ENCODE measurements around the gene NLGN2. TPM values are rescaled to one million over a fixed set of nuclear protein-coding genes. Genes with fewer than 3 reads are reported as not detected.

Gene NLGN2
- total RNA-seq, 6 experiments from 2014 or later: 1.3 to 5.3 (median 3.0) TPM

- Histone ChIP-seq H3K4me3 (no peak overlapping the region), H3K36me3 (no peaks in the 10 kb centered on the region), H3K4me1 (peaks cover 0 to 21% (median 7%) of the 10 kb centered on the region in 4 donors), H3K9me3 (no peaks in the 10 kb centered on the region), H3K27ac (no peak overlapping the region), H3K27me3 (no peaks in the 10 kb centered on the region)
- ATAC-seq (no peak), DNase-seq (no peak)
- WGBS (ENCODE audit: insufficient coverage, low coverage, low lambda C conversion rate, missing lambda C conversion rate): 100% methylated on average over 2 of the region's 11 CpGs
- no peak for TF ChIP-seq POLR2A (IDR thresholded peaks at IDR 0.05)
- no peak for TF ChIP-seq CTCF (IDR thresholded peaks at IDR 0.05)
- intact Hi-C loops (cut with DNase I): no loop called here
Measured at GRCh38 chr17:7432296-7432695, 24.7 kb downstream of the NLGN2 start.

GRCh38 chr17:7435676-7436555, 28.3 kb downstream of the NLGN2 start:
- intact Hi-C loops (cut with DNase I): loop anchor here in 1 of 2 donors (5.0 kb wide), 1 partner anchor 79 kb away; the partner anchor contains the start of gene TMEM95

GRCh38 chr17:7436556-7437368, 29.1 kb downstream of the NLGN2 start:
- TF ChIP-seq POLR2A (IDR thresholded peaks at IDR 0.05) (peak; percentile 57), CTCF (IDR thresholded peaks at IDR 0.05) (peak; percentile 90 to 97 (median 92))
- 12% methylated on average over 35 of the region's 92 CpGs for WGBS (ENCODE audit: insufficient coverage, low coverage, low lambda C conversion rate, missing lambda C conversion rate)
- ATAC-seq (peak; percentile 69 to 86 (median 80)), DNase-seq (peak; percentile 88 to 91 (median 89))
- intact Hi-C loops (cut with DNase I): loop anchor here in 1 of 2 donors (5.0 kb wide), 1 partner anchor 79 kb away; the partner anchor contains the start of gene TMEM95
- Histone ChIP-seq H3K27me3 (no peaks in the 10 kb centered on the region), H3K9me3 (no peaks in the 10 kb centered on the region), H3K36me3 (no peaks in the 10 kb centered on the region), H3K4me3 (peak overlapping the region; percentile 44 to 59 (median 45)), H3K27ac (peak overlapping the region; percentile 48 to 65 (median 53)), H3K4me1 (peaks cover 0 to 42% (median 12%) of the 10 kb centered on the region in 4 donors)

More at GRCh38 chr17:7435676-7436555, 28.3 kb downstream of the NLGN2 start:
- DNase-seq (peak in 2 of 3 donors; percentile 58 to 67), ATAC-seq (peak in 3 of 4 donors; percentile 1 to 6 (median 2))
- H3K27me3 ChIP-seq: no peaks in the 10 kb centered on the region
- peak overlapping the region; percentile 44 to 63 (median 59) for H3K4me3 ChIP-seq
- peak overlapping the region; percentile 17 to 65 (median 46) for H3K27ac ChIP-seq
- TF ChIP-seq POLR2A (IDR thresholded peaks at IDR 0.05): peak; percentile 9
- no peak for TF ChIP-seq CTCF (IDR thresholded peaks at IDR 0.05)
- H3K9me3 ChIP-seq: no peaks in the 10 kb centered on the region
- WGBS (ENCODE audit: insufficient coverage, low coverage, low lambda C conversion rate, missing lambda C conversion rate): 12% methylated on average over 23 of the region's 49 CpGs
- H3K4me1 ChIP-seq: peaks cover 0 to 40% (median 12%) of the 10 kb centered on the region in 4 donors
- no peaks in the 10 kb centered on the region for H3K36me3 ChIP-seq

DNA sequence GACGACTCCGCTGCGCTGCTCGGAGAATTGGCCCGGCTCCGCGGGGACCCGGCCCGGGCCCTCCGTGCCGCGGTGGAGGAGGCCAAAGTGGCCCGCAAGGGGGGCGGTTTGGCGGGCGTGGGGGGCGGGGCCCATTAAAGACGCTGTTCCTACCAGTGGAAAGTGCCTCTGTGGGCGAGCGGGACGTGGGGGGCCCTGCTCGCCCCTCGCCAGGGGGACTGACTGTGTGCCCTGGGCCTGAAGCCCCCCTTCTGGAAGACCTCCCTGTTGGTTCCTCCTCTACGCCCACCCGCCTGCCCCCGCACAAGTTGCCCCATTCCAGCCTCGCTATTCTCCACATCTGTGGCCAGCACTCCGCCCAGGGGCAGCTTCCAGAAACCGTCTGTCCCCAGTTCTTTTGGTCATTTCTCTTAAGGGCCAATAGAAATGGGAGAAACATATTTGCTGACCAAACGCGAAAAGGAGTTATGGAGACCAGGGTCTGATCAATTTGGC, 29.8 kb downstream of the NLGN2 start:
- H3K27ac ChIP-seq: peak overlapping the region in 1 of 3 donors; percentile 65
- intact Hi-C loops (cut with DNase I): loop anchor here in 1 of 2 donors (5.0 kb wide), 1 partner anchor 80 kb away; the partner anchor contains the start of gene TMEM95
- 30% methylated on average over 7 of the region's 31 CpGs for WGBS (ENCODE audit: insufficient coverage, low coverage, low lambda C conversion rate, missing lambda C conversion rate)

More for the DNA sequence above, 29.8 kb downstream of the NLGN2 start:
- Histone ChIP-seq H3K36me3 (no peaks in the 10 kb centered on the region), H3K4me1 (peaks cover 0 to 42% (median 12%) of the 10 kb centered on the region in 4 donors), H3K4me3 (peak overlapping the region in 2 of 3 donors; percentile 44 to 45), H3K9me3 (no peaks in the 10 kb centered on the region), H3K27me3 (no peaks in the 10 kb centered on the region)
- no peak for ATAC-seq
- DNase-seq: no peak
- TF ChIP-seq POLR2A (IDR thresholded peaks at IDR 0.05): no peak
- TF ChIP-seq CTCF (IDR thresholded peaks at IDR 0.05): no peak
